Epidermal melanocyte (primary cell): ENCODE data around the gene NPR1.
"Not testable (repeated sequence)": the region's sequence is repeated elsewhere in the genome, so short reads cannot be mapped to it uniquely, and the experiment has no call there.

Source experiments
- DNase-seq: peaks from one replicate; pipeline ENCODE4 v3.0.0; 2011; ENCODE audit warnings: low spot score; ENCODE audit not compliant: insufficient read length

Gene NPR1

GRCh38 chr1:153678519-153679336 lies at the start of gene NPR1:
NPR1 (plus strand) TSS chr1:153678688; CDS start chr1:153679109, 421 bp downstream.
- no peak for DNase-seq

GRCh38 chr1:153629343-153629665 lies 49.2 kb upstream of the NPR1 start:
- no peak for DNase-seq

- DNase-seq = no peak
These were observed 48.5 kb upstream of the NPR1 start for GRCh38 chr1:153629971-153630370.

GRCh38 chr1:153630384-153630783 lies 48.1 kb upstream of the NPR1 start:
- DNase-seq = no peak

GRCh38 chr1:153631047-153632022 lies 47.2 kb upstream of the NPR1 start:
- no peak for DNase-seq

GRCh38 chr1:153633161-153633753 lies 45.2 kb upstream of the NPR1 start:
- DNase-seq = no peak

GRCh38 chr1:153633754-153634665 lies 44.5 kb upstream of the NPR1 start, which contains the start of gene CHTOP:
CHTOP (plus strand) TSS chr1:153634066; CDS start chr1:153636589, 2,523 bp downstream.
- DNase-seq = peak; percentile 93

- no peak for DNase-seq
These were observed 42.6 kb upstream of the NPR1 start for GRCh38 chr1:153635872-153636271.

GRCh38 chr1:153636312-153636711 lies 42.2 kb upstream of the NPR1 start:
- DNase-seq = no peak

- DNase-seq = no peak
These were observed 40.2 kb upstream of the NPR1 start for GRCh38 chr1:153638261-153638660.

GRCh38 chr1:153639280-153639679 lies 39.2 kb upstream of the NPR1 start:
- DNase-seq = no peak

GRCh38 chr1:153640213-153640612 lies 38.3 kb upstream of the NPR1 start:
- not testable (repeated sequence) for DNase-seq

- DNase-seq = no peak
These were observed 37.6 kb upstream of the NPR1 start for GRCh38 chr1:153640861-153641260.

- no peak for DNase-seq
These were observed 36.3 kb upstream of the NPR1 start for GRCh38 chr1:153642161-153642560.

GRCh38 chr1:153643100-153643499 lies 35.4 kb upstream of the NPR1 start:
- DNase-seq = no peak

GRCh38 chr1:153643816-153644215 lies 34.7 kb upstream of the NPR1 start:
- no peak for DNase-seq

GRCh38 chr1:153646672-153647345 lies 31.7 kb upstream of the NPR1 start:
- no peak for DNase-seq

GRCh38 chr1:153647346-153647714 lies 31.2 kb upstream of the NPR1 start:
- no peak for DNase-seq

- no peak for DNase-seq
These were observed 30.4 kb upstream of the NPR1 start for GRCh38 chr1:153648000-153648643.
